ENCODE data around the gene SNRPA. TPM values are rescaled to one million over a fixed set of nuclear protein-coding genes. Genes with fewer than 3 reads are reported as not detected.

SNRPA gene
- total and polyA plus RNA-seq, 9 donors = 48.9 to 83.9 (median 72.4) TPM

DNA sequence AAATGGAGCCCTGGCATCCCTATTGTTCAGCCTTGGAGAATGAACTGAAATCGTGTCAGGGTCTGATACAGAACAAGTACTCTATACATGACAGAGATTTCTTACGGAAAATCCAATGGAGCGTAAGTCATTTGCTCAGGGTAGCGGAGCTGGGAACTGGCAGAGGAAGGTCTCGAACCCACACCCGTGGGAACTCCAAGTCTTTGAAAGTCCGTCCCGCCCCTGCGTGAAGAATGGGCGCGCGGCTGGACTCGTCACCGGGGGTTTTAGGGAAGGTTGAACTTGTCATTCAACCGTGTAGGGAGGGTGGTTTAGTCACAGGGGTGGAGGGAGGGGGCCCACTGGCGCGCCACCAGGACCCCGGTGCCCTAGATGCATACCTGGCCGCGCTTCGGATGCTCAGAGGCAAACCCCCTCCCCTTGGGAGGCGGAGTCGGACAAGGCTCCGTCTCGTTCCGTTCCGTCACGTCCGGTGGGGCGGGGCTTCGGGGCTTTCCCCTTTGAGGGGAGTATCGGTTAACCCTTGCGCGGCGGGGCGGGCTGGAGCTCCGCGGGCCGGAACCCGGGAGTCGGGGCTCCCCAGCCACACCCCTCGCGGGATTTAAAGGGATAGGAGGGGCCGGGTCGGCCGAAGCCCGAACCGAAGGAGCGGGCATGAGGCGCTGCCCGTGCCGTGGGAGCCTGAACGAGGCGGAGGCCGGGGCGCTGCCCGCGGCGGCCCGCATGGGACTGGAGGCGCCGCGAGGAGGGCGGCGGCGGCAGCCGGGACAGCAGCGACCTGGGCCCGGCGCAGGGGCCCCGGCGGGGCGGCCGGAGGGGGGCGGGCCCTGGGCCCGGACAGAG, 34.3 kb upstream of the SNRPA start, which contains the start of the genes COQ8B and ITPKC:
Gene COQ8B (minus strand): TSS at position 405 of the 843 bp plus-strand sequence. CDS start 2,254 bp downstream, outside the sequence.
Gene ITPKC (plus strand): TSS at position 631 of the 843 bp plus-strand sequence. CDS start 24 bp downstream, at position 655.
- H3K9me3 ChIP-seq = no peaks in the 10 kb centered on the region
- intact Hi-C loops (cut with DNase I) = loop anchor here in 2 of 4 donors (5.0 to 10.0 kb wide), 2 partner anchors 54 to 88 kb away; no protein-coding TSS in a partner anchor
- H3K4me1 ChIP-seq (ENCODE audit: insufficient read depth) = peaks cover 12% of the 10 kb centered on the region
- DNase-seq = peak; percentile 99 to 100 (median 100)
- H3K36me3 ChIP-seq = no peaks in the 10 kb centered on the region
- peak within 1 kb of the TSS; percentile 95 to 96 for H3K27ac ChIP-seq
- WGBS, 3 donors = 0 to 1% (median 1%) methylated on average over 22 to 76 of the region's 76 CpGs
- peak within 1 kb of the TSS; percentile 86 for H3K4me3 ChIP-seq
- no peaks in the 10 kb centered on the region for H3K27me3 ChIP-seq
- TF ChIP-seq, protein P1, sequence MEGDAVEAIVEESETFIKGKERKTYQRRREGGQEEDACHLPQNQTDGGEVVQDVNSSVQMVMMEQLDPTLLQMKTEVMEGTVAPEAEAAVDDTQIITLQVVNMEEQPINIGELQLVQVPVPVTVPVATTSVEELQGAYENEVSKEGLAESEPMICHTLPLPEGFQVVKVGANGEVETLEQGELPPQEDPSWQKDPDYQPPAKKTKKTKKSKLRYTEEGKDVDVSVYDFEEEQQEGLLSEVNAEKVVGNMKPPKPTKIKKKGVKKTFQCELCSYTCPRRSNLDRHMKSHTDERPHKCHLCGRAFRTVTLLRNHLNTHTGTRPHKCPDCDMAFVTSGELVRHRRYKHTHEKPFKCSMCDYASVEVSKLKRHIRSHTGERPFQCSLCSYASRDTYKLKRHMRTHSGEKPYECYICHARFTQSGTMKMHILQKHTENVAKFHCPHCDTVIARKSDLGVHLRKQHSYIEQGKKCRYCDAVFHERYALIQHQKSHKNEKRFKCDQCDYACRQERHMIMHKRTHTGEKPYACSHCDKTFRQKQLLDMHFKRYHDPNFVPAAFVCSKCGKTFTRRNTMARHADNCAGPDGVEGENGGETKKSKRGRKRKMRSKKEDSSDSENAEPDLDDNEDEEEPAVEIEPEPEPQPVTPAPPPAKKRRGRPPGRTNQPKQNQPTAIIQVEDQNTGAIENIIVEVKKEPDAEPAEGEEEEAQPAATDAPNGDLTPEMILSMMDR (IDR thresholded peaks at IDR 0.05) = peak in 2 of 3 donors; percentile 58 to 73
- TF ChIP-seq POLR2A (IDR thresholded peaks at IDR 0.05) (peak; percentile 89), EP300 (IDR thresholded peaks at IDR 0.05) (peak; percentile 54)

DNA sequence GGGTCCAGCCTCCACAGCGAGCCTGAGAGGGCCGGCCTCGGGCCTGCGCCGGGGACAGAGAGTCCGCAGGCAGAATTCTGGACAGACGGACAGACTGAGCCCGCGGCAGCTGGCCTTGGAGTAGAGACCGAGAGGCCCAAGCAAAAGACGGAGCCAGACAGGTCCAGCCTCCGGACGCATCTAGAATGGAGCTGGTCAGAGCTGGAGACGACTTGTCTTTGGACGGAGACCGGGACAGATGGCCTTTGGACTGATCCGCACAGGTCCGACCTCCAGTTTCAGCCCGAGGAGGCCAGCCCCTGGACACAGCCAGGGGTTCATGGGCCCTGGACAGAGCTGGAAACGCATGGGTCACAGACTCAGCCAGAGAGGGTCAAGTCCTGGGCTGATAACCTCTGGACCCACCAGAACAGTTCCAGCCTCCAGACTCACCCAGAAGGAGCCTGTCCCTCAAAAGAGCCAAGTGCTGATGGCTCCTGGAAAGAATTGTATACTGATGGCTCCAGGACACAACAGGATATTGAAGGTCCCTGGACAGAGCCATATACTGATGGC, 33.6 kb upstream of the SNRPA start:
- intact Hi-C loops (cut with DNase I) = loop anchor here in 2 of 4 donors (5.0 to 10.0 kb wide), 2 partner anchors 55 to 87 kb away; no protein-coding TSS in a partner anchor
- H3K27ac ChIP-seq = peak overlapping the region; percentile 95 to 96
- 0 to 1% (median 1%) methylated on average over 13 to 20 of the region's 20 CpGs for WGBS, 3 donors
- no peaks in the 10 kb centered on the region for H3K27me3 ChIP-seq
- peaks cover 12% of the 10 kb centered on the region for H3K4me1 ChIP-seq (ENCODE audit: insufficient read depth)
- peak overlapping the region; percentile 86 for H3K4me3 ChIP-seq
- H3K36me3 ChIP-seq = no peaks in the 10 kb centered on the region
- TF ChIP-seq, protein P1 (IDR thresholded peaks at IDR 0.05) = no peak
- no peak for TF ChIP-seq POLR2A (IDR thresholded peaks at IDR 0.05)
- no peak for TF ChIP-seq EP300 (IDR thresholded peaks at IDR 0.05)
- no peak for DNase-seq
- H3K9me3 ChIP-seq = no peaks in the 10 kb centered on the region

DNA sequence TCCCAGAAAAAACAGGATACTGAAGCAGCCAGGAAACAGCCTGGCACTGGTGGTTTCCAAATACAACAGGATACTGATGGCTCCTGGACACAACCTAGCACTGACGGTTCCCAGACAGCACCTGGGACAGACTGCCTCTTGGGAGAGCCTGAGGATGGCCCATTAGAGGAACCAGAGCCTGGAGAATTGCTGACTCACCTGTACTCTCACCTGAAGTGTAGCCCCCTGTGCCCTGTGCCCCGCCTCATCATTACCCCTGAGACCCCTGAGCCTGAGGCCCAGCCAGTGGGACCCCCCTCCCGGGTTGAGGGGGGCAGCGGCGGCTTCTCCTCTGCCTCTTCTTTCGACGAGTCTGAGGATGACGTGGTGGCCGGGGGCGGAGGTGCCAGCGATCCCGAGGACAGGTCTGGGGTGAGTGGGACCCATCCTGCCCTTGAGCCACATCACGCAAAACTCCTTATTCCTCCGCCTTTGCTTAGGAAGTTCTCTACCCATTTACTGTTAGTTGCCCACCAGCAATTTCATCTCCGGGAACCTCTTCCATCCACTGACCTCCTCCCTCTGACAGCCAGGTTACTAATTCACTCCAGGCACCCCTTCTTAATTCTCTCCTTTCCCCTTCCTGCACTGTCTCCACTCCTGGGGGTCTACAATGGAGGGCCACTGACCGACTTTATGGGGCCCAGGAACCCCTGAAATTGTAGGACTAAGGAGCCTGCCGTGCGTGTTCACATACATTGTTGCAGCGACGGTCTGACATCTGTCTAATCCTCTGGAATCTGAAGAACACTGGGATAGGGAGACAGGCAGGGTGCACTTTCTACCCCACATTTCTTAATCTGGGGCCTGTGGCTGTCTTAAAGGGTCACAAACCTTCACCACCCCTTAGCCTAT, 32.9 kb upstream of the SNRPA start:
- no peaks in the 10 kb centered on the region for H3K36me3 ChIP-seq
- DNase-seq = peak; percentile 38 to 66 (median 63)
- peaks cover 12% of the 10 kb centered on the region for H3K4me1 ChIP-seq (ENCODE audit: insufficient read depth)
- H3K27ac ChIP-seq = peak overlapping the region; percentile 35 to 95
- H3K9me3 ChIP-seq = no peaks in the 10 kb centered on the region
- WGBS, 3 donors = 15 to 33% (median 32%) methylated on average over 17 to 20 of the region's 20 CpGs
- H3K4me3 ChIP-seq = peak overlapping the region; percentile 86
- no peaks in the 10 kb centered on the region for H3K27me3 ChIP-seq
- no peak for TF ChIP-seq POLR2A (IDR thresholded peaks at IDR 0.05)
- TF ChIP-seq EP300 (IDR thresholded peaks at IDR 0.05) = no peak
- TF ChIP-seq, protein P1 (IDR thresholded peaks at IDR 0.05) = no peak
- intact Hi-C loops (cut with DNase I) = loop anchor here in 2 of 4 donors (5.0 to 10.0 kb wide), 2 partner anchors 56 to 87 kb away; no protein-coding TSS in a partner anchor

All from ovary (tissue), 9 donors.